WERI-Rb-1 (cell line): ENCODE data around the gene CPNE7.

Experiments used
- DNase-seq: peaks from one replicate; pipeline ENCODE4 v3.0.0-alpha.2; 2020
- H3K27ac ChIP-seq: fragments of 250-450 bp; sonication (Bioruptor Pico); 2 replicates; pipeline ENCODE4 v1.5.1; 2020; ENCODE audit warnings: mild to moderate bottlenecking, moderate library complexity
- H3K27me3 ChIP-seq: fragments of 250-450 bp; sonication (Bioruptor Pico); 2 replicates; pipeline ENCODE4 v1.5.1; 2021; ENCODE audit warnings: mild to moderate bottlenecking, low read depth, moderate library complexity; ENCODE audit not compliant: insufficient read depth, severe bottlenecking
- H3K36me3 ChIP-seq: fragments of 250-450 bp; sonication (Bioruptor Pico); 2 replicates; pipeline ENCODE4 v1.5.1; 2020; ENCODE audit warnings: mild to moderate bottlenecking, moderate library complexity
- H3K4me3 ChIP-seq: 2 replicates; pipeline ENCODE4 v1.5.1; 2011; ENCODE audit warnings: low read depth, mild to moderate bottlenecking, control low read depth, low read length
- H3K9me3 ChIP-seq: fragments of 250-450 bp; sonication (Bioruptor Pico); 2 replicates; pipeline ENCODE4 v1.5.1; 2021; ENCODE audit warnings: mild to moderate bottlenecking, moderate library complexity; ENCODE audit not compliant: severe bottlenecking
- TF ChIP-seq, protein P1 (sequence below): IDR thresholded peaks from 2 replicates; pipeline ENCODE4 v1.5.1; 2011; ENCODE audit warnings: low read depth, mild to moderate bottlenecking, control low read depth, inconsistent platforms, low read length

The CPNE7 gene

DNA sequence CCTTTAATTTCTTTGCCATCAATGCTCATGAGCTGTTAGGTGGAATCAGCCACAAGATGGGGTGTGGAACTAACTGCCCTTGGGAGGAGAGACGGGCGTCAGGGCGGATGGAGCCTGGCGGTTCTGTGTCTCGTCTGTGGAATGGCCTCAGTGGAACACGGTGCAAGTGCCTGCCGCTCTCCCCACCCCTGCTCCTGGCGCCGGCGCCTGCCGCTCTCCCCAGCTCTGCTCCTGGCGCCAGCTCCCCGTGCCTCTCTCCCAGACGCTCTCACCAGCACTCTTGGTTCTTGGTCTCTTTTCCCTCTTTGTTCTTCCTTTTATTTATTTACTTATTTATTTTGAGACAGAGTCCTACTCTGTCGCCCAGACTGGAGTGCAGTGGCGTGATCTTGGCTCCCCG, 28.3 kb upstream of the CPNE7 start:
- H3K4me3 ChIP-seq: no peak overlapping the region
- no peaks in the 10 kb centered on the region for H3K9me3 ChIP-seq
- H3K27me3 ChIP-seq: no peaks in the 10 kb centered on the region
- H3K27ac ChIP-seq: no peak overlapping the region
- no peak for DNase-seq
- H3K36me3 ChIP-seq: no peaks in the 10 kb centered on the region
- TF ChIP-seq, protein P1, sequence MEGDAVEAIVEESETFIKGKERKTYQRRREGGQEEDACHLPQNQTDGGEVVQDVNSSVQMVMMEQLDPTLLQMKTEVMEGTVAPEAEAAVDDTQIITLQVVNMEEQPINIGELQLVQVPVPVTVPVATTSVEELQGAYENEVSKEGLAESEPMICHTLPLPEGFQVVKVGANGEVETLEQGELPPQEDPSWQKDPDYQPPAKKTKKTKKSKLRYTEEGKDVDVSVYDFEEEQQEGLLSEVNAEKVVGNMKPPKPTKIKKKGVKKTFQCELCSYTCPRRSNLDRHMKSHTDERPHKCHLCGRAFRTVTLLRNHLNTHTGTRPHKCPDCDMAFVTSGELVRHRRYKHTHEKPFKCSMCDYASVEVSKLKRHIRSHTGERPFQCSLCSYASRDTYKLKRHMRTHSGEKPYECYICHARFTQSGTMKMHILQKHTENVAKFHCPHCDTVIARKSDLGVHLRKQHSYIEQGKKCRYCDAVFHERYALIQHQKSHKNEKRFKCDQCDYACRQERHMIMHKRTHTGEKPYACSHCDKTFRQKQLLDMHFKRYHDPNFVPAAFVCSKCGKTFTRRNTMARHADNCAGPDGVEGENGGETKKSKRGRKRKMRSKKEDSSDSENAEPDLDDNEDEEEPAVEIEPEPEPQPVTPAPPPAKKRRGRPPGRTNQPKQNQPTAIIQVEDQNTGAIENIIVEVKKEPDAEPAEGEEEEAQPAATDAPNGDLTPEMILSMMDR: no peak

DNA sequence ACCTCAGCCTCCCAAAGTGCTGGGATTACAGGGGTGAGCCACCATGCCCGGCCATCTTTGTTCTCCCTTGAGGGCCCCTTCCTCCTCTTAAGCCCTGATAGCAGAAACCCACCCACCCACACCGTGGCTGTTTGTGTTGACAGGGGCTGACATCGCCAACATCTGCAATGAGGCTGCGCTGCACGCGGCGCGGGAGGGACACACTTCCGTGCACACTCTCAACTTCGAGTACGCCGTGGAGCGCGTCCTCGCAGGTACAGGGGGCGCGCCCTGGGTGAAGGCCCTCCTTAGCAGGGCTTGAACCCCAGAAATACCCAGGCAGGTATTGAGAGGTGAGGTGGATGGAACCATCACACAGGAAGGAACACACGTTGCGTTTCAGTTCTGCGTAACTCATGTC, 27.7 kb upstream of the CPNE7 start:
- DNase-seq: no peak
- TF ChIP-seq, protein P1: no peak
- Histone ChIP-seq H3K9me3 (no peaks in the 10 kb centered on the region), H3K27me3 (no peaks in the 10 kb centered on the region), H3K36me3 (no peaks in the 10 kb centered on the region), H3K27ac (no peak overlapping the region), H3K4me3 (no peak overlapping the region)

DNA sequence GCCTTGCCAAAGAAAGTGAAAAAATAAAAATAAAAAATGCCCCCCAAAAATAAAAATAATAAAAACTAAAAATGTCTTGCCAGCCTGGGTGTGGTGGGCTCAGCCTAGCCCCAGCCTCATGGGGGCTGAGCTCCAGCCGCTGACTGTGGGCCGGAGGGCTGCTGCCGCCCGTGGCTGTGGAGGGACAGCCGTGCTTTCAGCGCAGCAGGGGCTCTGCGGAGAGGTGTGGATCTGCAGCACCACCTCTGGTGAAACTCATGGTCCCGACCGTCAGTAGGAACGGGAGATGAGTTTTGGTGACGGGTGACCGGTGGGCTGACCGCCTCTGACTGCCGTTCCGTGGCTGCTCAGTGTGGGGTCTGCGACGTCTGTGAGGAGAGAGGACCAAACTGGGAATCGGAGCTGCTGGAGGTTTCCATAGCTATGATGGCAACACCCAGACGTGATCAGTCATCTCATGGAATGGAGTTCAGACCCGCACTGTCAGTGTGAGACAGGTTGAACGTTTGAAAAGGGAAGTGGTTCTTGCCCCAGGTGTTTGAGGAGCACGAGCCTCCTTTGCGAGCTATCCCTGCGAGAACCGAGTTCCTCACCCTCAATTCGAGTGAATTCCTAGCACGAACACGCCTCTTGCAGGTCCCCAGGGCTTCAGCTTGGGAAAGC, 27.1 kb upstream of the CPNE7 start:
- Histone ChIP-seq H3K36me3 (no peaks in the 10 kb centered on the region), H3K27me3 (no peaks in the 10 kb centered on the region), H3K4me3 (no peak overlapping the region), H3K9me3 (no peaks in the 10 kb centered on the region), H3K27ac (no peak overlapping the region)
- DNase-seq: no peak
- TF ChIP-seq, protein P1: no peak

DNA sequence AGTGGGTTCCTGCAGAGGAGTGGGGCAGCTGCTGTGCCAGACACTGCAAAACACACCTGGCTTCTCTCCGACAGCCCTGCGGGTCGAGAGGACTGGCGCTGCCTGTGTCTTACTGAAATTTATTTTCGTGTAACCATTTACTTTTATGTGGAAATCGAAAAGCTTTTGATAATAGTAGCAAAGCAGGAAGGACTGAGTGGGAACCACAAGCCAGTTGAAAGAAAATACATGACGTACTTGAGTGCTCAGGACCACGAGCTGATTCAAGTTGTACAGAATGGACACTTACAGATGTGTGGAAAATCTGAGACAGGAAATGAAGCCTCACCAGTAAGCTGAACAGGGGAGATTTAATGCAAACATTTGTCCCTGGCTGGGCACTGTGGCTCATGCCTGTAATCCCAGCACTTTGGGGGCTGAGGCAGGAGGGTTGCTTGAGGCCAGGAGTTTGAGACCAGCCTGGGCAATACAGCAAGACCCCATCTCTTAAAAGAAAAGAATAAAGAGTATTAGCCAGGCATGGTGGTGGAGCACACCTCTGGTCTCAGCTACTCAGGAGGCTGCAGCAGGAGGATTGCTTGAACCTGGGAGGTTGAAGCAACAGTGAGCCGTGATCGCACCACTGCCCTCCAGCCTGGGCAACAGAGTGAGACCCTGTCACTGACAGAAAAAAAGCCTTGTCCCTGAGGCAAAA, 26.4 kb upstream of the CPNE7 start:
- no peaks in the 10 kb centered on the region for H3K36me3 ChIP-seq
- no peaks in the 10 kb centered on the region for H3K27me3 ChIP-seq
- no peak overlapping the region for H3K4me3 ChIP-seq
- H3K27ac ChIP-seq: no peak overlapping the region
- DNase-seq: no peak
- no peaks in the 10 kb centered on the region for H3K9me3 ChIP-seq
- TF ChIP-seq, protein P1: no peak

DNA sequence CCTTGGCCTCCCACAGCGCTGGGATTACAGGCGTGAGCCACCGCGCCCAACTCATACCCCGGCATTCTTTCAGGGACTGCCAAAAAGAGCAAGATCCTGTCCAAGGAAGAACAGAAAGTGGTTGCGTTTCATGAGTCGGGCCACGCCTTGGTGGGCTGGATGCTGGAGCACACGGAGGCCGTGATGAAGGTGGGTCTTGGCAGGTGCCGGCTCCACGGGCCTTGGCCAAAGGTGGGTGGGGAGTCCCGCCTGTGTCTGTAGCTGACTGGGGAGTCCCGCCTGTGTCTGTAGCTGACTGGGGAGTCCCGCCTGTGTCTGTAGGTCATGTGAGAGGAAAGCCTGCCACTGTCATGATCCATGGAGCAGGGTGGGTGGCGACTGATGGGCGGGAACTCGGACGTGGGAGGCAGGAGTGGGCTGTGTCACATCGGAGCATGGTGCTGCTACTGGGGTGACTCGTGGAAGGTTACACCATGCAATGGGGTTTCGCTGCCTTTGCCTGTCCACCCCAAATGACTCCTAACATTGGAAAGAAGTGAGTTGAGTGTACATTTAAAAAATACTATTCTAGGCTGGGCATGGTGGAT, 25.0 kb upstream of the CPNE7 start:
- H3K27ac ChIP-seq: no peak overlapping the region
- no peaks in the 10 kb centered on the region for H3K36me3 ChIP-seq
- no peaks in the 10 kb centered on the region for H3K27me3 ChIP-seq
- no peak for DNase-seq
- TF ChIP-seq, protein P1: no peak
- H3K9me3 ChIP-seq: no peaks in the 10 kb centered on the region
- no peak overlapping the region for H3K4me3 ChIP-seq
